NK-92 (cell line): ENCODE data around the gene PHYKPL.

Source experiments
- DNase-seq: peaks from one replicate; lab custom pipeline; 2025; ENCODE audit not compliant: unreplicated experiment; lab: John Stamatoyannopoulos, UW

Gene PHYKPL

DNA sequence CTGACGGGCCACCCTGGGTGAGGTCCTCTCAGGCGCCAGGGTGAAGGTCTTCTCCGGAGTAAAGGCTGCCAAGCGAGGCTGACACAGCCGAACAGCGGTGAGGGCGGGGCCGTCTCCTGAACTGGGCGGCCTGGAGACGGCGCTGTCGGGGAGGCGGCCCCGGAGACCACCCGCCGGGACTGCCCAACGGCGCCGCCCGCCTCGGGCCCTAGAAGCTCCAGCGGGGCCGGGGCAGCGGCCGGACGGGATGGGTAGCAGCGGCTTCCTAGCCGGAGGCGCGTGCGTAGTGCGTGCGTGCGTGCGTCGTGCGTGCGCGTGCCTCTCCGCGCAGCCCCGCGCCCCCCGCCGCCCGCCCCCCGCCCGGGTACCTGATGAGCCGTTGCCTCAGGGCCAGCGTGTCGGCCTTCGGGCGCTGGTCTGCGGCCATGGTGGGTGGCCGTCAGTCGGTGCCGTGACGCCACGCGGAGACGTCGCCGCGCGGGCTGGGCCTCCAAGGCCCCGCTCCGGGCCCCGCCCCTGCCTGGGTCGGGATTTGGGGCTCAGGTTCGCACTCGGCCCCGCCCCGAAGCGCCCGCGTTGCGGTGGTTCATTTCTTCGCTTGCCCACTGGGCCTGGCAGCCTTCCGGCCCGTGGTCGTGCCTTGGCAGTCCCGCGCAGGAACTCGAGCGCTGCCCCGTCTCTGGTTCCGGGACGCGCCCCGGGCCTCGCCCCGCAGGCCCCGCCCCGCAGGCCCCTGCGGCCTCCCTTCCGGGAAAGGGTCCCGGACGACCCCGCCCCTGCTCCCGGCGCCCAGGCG is at the start of gene PHYKPL:
PHYKPL (minus strand) TSS at position 679 of the 796 bp plus-strand sequence; CDS start at position 427, 252 bp downstream.
- no peak for DNase-seq

DNA sequence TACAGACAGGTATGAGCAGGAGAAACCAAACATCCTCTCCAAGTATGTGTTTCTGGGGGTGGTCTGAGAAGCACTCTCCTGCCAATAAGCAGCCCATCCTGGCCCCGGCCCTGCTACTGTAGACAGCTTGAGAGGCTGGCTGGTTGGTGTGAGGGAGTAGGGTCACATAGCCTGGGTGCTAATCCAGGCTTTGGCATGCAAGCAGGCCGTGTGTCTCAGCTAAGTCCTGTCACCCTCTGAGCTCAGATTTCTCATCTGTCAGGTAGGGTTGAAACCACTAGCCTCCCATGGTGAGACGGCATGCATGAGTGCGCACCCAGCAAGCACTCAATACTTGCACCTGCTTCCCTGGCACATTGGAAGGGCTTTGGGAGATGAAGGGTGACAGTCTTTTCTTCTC is 49.8 kb upstream of the PHYKPL start:
- DNase-seq: no peak

DNA sequence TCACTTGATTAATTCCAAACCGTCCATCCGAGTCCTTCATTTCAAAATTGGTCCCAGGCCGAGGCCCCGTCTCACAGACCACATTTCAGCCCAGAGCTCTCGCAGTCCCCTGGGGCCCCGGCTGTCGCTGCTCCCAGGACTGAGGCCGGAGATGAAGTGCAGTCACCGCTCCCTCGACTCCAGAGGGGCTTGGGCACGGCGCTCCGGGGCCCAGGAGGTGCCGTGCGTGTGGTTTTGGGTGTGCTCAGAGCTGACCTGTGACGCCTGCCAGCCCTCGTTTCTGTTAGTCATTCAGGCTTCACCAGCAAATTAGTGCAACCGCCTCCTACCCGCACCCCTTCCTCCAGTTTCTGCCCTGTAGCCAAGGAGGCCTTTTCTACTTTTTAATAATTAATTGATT is 48.7 kb upstream of the PHYKPL start:
- DNase-seq: no peak

DNA sequence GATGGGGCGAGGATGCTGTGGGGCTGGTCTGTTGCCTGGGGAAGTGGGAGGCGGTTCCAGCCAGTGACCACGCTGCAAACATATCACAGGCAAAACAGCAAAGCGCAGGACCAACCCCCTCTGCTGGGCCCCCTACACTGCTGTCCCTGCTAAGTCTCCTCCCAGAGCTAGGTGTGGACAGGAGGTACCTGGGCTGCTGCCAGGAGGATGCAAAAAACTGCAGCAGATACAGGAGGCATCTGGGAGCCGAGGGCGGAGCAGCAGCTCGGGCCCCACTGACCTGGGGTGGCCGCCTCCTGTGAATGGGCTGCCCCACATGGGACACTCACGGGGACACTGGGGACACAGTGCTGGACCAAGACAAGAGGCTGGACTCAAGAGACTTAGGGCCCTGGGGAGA is 48.0 kb upstream of the PHYKPL start:
- no peak for DNase-seq

DNA sequence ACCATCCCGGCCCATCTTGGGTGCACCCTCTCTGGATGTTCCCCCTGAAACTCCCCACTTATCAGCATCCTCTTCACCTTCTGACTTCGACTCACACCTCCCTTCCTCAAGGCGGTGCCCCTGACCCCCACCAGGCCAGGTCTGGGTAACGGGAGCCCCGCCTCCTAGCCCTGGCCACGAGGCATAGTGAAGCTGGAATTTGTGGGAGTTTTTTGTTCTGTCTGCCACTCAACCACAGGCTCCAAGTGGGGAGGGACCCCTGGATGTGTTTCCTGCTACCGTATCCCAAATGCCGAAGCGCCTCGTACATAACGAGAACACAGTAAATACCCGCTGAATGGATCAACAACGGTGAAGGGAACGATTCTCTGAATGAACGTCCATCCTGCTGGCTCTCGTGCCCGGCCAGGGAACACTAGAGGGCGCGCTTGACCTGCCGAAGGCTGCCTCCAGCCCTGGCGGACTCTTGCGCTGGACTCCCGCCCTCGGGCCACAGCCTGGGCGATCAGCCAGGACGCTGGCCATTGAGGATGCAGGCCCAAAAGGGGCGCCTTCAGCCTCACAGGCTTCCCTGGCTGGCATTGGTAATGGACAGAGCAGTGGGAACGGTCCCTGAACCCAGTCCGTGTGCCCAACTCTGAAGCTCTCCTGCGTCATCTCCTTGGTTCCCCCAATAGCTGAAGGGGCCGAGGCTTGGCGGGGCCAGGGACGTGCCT is 47.3 kb upstream of the PHYKPL start:
- no peak for DNase-seq

DNA sequence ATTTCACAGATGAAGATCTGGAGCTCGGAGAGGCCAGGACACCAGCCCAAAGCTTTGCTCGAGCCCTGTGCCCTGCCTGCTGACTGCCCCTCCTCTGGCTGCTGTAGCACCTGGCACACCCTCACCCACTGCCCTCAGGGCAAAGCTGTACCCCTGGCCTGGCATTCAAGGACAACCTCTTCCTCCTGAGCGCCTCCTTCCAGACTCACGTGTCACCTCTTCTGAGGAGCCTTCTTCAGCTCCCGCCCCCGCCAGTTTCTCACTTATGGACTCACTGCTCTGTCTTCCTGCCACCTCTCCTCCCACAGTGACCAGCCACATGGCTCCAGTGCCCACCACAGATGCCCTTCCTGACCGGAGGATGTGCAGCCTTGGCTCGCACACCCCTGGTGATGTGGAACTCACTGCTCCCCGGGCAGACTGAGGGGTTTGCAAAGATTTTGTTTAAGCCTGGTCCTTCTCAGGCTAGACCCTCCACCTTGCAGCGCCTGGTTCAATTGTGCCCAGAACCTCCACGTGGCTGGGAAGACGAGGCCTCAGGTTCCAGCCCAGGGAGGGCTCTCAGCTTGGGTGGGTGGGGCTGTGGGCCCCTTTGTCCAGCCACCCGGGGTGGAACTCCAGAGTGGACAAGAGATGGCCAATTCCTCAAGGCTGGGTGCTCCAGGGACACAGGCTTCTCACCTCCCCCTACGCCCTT is 46.6 kb upstream of the PHYKPL start:
- DNase-seq: no peak

DNA sequence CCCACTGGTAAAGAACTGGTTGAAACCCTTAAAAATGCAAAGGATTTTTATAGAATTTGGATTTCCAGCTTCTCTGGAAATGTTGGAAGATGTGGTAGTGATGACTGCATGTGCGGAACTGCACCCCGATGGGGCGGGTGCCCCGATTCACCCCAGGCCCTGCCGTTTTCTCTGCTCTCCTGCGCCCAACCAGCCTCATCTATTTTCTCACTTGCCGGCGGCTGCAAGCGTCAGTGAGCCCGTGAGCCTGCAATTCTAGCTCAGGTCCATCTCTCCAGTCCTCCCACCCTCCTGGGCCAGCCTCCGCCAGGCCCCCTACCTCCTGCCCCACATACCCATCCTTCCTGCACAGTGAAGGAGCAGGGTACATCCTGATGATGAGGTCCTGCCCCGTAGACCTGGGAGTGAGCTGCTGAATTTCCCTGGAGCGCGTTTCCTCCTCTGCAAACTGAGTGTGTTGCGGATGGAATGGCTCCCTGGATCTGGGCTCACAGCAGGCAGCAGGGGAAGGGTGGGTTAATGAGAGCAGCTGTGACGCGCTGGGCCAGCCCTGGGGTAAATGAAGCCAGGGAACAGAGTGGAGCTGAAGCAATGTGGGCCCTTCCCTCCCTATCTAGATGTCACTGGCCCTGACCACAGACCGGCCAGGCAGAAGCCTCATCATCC is 45.9 kb upstream of the PHYKPL start:
- DNase-seq: no peak

DNA sequence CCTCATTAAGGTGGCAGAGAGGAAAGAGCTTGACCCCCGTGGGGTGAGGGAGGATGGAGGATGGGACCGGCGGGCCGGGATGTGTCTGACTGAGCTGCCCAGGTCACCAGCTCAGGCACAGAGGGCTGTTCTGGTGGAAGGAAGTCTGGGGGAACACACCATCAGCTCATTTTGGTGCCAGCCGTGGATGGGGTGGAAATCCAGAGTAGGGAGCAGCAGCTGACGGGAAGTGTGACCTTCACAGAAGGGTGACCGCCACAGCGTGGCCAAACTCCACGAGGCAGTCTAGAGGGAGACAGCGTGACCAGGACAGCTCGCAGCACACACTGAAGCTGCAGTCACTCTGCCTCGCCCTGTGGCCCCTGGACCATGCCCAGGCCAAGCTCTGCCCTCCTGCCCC is 45.3 kb upstream of the PHYKPL start:
- no peak for DNase-seq

DNA sequence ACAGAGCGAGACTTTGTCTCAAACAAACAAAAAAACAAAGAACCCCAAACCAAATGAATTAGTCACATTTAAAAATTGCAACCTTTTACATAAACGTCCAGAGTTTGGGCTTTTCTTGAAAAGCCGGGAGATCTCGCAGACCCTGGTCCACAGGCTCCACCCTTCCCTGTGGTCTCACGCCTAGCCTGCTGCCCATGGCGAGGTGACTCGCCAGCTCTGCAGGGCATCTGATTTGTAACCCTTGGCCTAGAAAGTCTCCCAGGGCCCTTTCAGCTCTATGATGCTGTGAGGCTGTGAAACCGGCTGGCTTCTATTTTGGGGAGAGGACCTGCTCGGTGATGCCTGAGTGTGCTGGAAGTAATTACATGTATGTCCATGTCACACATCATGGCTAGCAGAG is 44.7 kb upstream of the PHYKPL start:
- DNase-seq: no peak

DNA sequence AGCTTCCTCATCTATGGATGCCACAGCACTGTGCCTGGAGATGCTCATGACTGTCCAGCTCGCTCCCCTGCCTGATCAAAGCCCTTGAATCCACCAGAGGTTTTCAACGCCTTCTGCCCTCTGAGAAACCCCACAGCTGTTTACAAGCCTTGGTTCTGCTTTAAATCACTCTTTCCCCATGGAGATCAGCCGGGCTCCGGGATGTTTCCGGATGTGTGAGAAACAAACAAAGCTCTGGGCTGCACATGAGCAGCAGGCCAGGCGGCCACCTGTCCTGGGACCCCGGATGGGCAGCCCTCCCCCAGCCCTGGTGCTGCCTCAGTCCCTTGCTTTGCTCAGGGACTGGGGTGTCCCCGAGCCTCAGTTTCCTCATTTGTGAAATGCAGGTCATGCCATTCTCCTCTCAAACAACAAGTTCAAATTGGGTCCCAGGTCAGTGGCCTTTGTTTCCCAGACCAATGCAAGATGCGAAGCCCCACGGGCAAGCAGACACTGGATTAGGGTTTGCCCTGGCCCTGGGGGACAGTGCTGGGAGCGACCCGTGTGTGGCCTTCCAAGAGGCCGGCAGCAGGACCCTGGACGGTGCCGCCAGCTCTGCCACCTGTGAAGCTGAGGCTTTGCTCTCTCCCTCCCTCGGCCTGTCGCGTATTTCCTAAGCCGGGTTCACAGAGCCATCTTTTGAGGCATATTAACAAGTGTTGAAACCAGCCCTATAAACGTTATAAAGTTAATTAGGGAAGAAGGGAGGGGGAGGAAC is 42.4 kb upstream of the PHYKPL start:
- no peak for DNase-seq

DNA sequence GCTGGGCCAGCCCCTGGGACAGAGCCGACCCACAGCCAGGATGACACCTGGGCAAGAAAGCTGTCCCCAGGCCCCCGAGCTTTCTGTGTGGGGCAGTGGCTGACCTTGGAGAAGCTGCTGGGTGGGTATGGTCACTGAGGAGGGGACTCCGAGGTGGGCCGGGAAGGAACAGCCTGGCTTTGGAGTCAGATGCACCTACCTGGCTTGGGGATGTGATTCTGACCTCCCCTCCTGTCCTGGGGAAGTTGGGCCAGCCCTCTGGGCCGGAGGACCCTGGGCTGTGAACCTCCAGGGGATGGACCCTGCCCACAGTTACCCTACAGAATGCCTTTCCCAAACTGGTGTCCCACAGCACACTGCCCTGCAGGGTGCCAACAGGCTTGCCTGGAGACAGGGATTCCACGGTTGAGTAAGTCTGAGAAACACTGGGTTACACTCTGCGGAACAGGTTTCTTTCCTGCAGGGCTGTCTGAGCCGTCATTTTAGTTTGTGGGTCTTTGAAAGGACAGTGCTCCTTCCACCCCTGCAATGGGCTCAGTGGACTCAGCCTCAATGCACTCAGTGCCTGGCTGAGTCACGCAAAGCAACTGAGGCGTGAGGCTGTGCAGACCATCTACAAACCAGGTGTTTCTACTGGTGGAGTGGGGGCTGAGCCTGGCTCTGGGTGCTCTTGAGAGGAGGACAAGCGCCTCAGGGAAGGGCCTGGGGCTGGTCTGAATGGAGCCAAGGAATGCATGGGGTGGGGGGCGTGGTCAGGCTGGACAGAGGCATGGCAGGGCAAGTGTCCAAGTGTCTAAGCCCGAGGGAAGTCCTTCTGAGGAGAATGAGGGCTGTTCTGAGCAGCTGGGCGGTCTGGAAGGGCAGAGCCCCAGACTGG is 41.3 kb upstream of the PHYKPL start:
- no peak for DNase-seq

DNA sequence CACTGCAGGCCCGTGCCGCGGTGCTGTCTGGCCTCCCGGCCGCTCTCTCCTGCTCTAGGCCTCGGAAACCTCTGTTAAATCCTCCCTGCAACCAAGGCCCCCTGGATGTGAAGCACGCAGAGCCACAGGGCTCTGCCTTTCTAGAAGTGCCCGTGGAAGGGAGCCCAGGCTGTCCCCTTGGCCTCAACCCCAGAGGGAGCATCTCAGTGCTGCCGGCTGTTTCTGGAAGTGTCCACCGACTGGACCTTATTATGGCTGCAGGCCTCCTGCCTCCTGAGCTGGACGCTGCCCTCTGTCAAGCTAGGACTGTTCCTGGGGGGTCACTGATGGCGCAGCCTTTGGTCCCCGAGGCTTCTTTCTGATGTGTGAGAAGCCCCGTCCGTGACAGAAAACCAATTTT is 40.4 kb upstream of the PHYKPL start:
- DNase-seq: no peak

DNA sequence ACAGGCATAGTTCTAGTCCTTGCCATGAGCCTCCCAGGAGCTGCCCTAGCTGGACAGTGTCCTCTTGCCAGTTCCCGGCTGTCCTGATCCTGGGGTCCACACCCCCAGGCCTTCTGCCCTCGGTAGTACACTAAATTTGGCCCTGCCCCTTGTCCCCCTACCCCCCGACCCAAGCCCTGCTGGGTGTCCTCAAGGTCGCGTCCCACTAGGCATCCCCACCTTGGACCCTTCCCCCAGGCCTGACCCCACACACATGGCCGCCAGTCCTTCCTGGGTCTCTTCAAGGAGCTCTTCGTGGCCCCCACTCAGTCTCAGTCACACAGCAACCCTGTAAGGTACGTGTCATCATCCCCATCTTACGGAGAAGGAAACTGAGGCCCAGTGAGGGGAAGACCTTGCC is 40.0 kb upstream of the PHYKPL start:
- no peak for DNase-seq

DNA sequence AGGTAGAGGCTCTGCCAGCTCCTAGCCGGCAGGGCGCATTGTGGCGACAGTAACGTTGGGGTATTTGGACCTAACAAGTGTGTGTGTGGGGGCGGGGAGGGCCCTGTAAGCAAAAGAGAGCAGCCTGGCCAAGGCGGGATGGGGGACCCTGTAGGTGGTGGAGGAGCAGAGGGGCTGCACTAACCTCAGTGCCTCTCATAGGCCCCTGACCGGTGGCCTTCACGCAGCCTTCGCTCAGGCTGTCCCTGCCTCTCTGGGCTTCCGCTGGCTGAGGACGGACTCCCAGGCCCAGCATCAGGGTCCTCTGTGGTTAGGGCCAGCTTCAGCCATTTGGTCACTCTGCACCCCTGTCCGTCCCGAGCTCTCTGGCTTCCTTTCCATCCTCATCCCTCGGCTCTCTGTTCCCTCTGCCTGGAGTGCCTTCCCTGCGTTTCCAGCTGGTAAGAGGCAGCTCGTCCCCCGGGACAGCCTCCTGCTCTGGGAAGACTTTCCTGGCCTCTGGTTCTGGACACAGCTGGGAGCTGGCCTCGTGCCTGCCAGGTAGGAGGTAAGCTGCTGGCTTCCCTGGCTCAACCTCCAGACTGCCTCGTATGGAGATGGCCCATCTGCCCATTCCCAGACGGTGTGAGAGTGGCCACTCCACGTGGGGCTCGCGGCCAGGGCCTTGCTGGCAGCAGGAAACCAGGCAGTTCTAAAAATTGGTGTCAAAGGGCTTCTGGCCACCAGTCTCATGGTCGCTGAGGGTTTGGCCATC is 39.3 kb upstream of the PHYKPL start:
- DNase-seq: no peak

DNA sequence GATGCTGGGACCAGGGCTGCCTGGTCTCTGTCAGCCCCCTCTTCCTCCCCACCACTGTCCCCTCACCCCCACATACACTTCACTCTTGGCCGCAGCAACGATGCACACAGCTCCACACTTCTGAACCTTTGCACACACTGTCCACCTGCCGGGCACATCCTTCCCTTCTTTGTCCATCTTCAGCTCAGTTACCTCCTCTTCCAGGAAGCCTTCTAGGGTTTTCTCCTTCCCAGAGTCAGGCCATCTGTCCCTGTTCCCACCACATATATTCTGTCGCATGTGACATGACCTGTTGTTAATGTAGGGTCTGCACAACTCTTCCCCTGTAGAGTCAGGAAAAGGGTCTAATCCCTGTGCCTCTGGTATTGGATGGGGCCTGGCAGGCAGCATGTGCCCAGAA is 38.6 kb upstream of the PHYKPL start:
- no peak for DNase-seq

DNA sequence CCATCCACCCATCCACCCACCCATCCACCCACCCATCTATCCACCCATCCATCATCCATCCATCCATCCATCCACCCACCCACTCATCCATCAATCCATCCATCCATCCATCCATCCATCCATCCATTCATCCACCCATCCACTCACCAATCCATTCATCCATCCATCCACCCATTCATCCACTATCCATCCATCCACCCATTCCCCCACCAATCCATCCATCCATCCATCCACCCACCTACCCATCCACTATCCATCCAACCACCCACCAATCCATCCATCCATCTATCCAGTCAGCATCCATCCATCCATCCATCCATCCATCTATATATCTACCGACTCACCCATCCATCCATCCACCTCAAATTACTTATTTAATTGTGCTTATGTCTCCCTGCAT is 36.9 kb upstream of the PHYKPL start:
- DNase-seq: no peak

DNA sequence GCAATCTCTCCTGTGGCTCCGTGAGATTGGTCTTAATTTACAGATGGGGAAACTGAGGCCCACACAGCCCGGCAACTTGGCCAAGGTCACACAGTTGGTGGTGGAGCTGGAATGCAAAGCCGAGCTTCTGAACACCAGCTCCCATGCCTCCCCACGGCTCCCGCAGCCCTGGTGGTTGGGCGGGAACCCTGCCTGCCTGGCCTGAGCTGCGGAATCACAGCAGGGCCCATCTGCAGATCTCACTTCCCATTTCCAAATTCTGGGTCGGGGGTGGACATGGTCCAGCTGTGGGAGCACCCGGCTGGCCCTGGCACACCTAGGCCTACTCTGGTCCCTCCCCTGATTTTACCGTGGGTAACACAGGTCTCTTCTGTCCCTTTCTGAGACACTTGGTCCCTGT is 35.3 kb upstream of the PHYKPL start:
- DNase-seq: no peak

DNA sequence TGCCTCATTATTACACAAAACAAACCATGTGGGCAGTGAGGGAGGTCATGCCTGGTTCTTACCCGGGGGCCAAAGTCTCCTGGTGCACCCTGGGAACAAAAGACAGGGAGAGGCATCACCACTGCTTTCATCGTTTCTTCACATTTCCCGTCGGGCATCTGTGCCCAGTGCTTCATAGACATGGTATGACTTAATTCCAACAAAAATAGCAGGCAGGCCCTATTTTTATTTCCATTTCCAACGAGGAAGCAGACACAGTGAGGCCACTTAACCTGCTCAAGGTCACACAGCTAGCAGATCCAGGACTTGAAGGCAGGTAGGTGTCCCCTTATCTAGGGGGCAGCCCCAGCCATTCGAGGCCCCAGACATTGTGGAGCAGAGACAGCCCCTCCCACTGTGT is 34.6 kb upstream of the PHYKPL start:
- DNase-seq: no peak

DNA sequence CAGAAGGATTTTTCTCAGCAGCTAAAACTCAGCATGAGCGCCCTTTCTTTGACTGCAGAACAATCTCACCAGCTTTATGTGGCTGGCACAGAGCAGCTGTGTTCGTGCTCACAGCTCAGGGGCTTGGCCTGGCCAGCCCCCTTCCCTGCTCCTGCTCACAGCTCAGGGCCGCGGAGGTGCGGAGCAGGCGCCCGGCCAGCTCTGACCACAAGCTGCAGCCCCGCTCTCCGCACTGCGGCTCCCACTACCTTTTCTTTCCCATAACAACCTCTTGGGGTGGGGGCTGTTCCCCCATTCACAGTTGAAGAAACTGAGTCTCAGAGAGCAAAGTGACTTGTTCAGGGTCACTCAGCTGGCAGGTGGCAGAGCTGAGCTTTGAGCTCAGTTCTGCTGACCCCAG is 34.0 kb upstream of the PHYKPL start:
- DNase-seq: no peak
